SU-DHL-6 (cell line): ENCODE results near the gene FIGN.

ENCODE experiments used
- EZH2phosphoT487 ChIP-seq: fragments of 200-600 bp; sonication (generic), shearing (Covaris generic); conservative IDR thresholded peaks from 2 replicates; pipeline ENCODE4 v1.6.1; 2018; ENCODE audit warnings: mild to moderate bottlenecking, antibody characterized with exemption, low read length, moderate library complexity, mixed read lengths
- TF ChIP-seq, protein P1 (sequence below): fragments of 200-600 bp; sonication (generic); IDR thresholded peaks from one replicate; pipeline ENCODE4 v1.5.1; 2017; ENCODE audit warnings: antibody characterized with exemption, mild to moderate bottlenecking, low read length, moderate library complexity; ENCODE audit not compliant: insufficient read depth, poor library complexity, severe bottlenecking

DNA sequence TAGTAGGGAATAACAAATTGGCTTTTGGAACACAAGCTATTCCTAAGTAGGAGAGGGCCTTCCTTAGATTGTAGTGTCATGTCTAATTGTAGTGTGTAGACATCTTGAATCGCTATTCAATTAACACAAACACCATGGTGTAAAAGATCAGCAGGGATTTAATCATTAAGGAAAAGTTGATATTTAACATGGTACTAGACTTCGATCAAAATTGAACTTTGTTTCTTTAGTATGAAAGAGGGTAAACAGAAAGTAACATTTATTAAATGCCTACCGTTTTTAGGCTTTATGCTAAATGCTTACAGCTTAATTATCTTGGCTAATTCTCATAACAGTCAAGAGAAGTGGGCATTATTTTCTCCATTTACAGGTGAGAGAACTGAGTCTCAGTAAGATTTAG is 37.5 kb upstream of the FIGN start:
- TF ChIP-seq, protein P1, sequence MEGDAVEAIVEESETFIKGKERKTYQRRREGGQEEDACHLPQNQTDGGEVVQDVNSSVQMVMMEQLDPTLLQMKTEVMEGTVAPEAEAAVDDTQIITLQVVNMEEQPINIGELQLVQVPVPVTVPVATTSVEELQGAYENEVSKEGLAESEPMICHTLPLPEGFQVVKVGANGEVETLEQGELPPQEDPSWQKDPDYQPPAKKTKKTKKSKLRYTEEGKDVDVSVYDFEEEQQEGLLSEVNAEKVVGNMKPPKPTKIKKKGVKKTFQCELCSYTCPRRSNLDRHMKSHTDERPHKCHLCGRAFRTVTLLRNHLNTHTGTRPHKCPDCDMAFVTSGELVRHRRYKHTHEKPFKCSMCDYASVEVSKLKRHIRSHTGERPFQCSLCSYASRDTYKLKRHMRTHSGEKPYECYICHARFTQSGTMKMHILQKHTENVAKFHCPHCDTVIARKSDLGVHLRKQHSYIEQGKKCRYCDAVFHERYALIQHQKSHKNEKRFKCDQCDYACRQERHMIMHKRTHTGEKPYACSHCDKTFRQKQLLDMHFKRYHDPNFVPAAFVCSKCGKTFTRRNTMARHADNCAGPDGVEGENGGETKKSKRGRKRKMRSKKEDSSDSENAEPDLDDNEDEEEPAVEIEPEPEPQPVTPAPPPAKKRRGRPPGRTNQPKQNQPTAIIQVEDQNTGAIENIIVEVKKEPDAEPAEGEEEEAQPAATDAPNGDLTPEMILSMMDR: no peak
- no peak for TF ChIP-seq EZH2phosphoT487
